ENCODE results near the gene CEACAM1.
"Not testable (repeated sequence)": the region's sequence is repeated elsewhere in the genome, so short reads cannot be mapped to it uniquely, and the experiment has no call there.

Gene CEACAM1

GRCh38 chr19:42508892-42509444, 19.3 kb downstream of the CEACAM1 start:
- DNase-seq, result no peak

GRCh38 chr19:42505066-42505465, 23.2 kb downstream of the CEACAM1 start:
- no peak for DNase-seq

- no peak for DNase-seq
Measured at GRCh38 chr19:42501733-42502132, 26.5 kb downstream of the CEACAM1 start.

- DNase-seq, result not testable (repeated sequence)
Measured at GRCh38 chr19:42501243-42501642, 27.0 kb downstream of the CEACAM1 start.

- no peak for DNase-seq
Measured at GRCh38 chr19:42498169-42498757, 30.0 kb downstream of the CEACAM1 start.

- no peak for DNase-seq
Measured at GRCh38 chr19:42497492-42498168, 30.7 kb downstream of the CEACAM1 start.

GRCh38 chr19:42496460-42497133, 31.7 kb downstream of the CEACAM1 start:
- no peak for DNase-seq

GRCh38 chr19:42495663-42496062, 32.6 kb downstream of the CEACAM1 start:
- DNase-seq, result no peak

- no peak for DNase-seq
Measured at GRCh38 chr19:42494321-42494720, 34.0 kb downstream of the CEACAM1 start.

- DNase-seq, result no peak
Measured at GRCh38 chr19:42488783-42489521, 39.3 kb downstream of the CEACAM1 start.

GRCh38 chr19:42487798-42488178, 40.5 kb downstream of the CEACAM1 start:
- DNase-seq, result no peak

- no peak for DNase-seq
Measured at GRCh38 chr19:42487032-42487797, 41.1 kb downstream of the CEACAM1 start.

GRCh38 chr19:42485036-42485435, 43.2 kb downstream of the CEACAM1 start:
- not testable (repeated sequence) for DNase-seq

GRCh38 chr19:42480335-42481095, 47.8 kb downstream of the CEACAM1 start:
- DNase-seq, result no peak

GRCh38 chr19:42479736-42480135, 48.5 kb downstream of the CEACAM1 start:
- DNase-seq, result no peak

GRCh38 chr19:42478765-42479311, 49.4 kb downstream of the CEACAM1 start:
- DNase-seq, result no peak

- DNase-seq, result no peak
Measured at GRCh38 chr19:42477933-42478332, 50.3 kb downstream of the CEACAM1 start.

- DNase-seq, result no peak
Measured at GRCh38 chr19:42477117-42477516, 51.2 kb downstream of the CEACAM1 start.

- DNase-seq, result no peak
Measured at GRCh38 chr19:42475366-42475765, 52.9 kb downstream of the CEACAM1 start.

- no peak for DNase-seq
Measured at GRCh38 chr19:42474743-42475142, 53.5 kb downstream of the CEACAM1 start.

GRCh38 chr19:42473686-42474085, 54.6 kb downstream of the CEACAM1 start:
- DNase-seq, result no peak

All from NCI-H1092 (cell line).